Neural progenitor cell (in vitro differentiated cells): ENCODE measurements around the gene KCNK3. TPM values are rescaled to one million over a fixed set of nuclear protein-coding genes. Genes with fewer than 3 reads are reported as not detected.

Source experiments
- DNase-seq: peaks from one replicate; pipeline ENCODE4 v3.0.0-alpha.2; 2016; ENCODE audit warnings: low spot score
- H2AFZ ChIP-seq: fragments of 200-600 bp; sonication (generic); replicated peaks from 2 replicates; pipeline ENCODE4 v1.6.1; 2016; ENCODE audit warnings: antibody characterized with exemption
- H3F3A ChIP-seq: fragments of 200-600 bp; sonication (generic); 2 replicates; pipeline ENCODE4 v1.6.1; 2016; ENCODE audit warnings: antibody characterized with exemption, low read depth
- H3K27ac ChIP-seq: fragments of 200-600 bp; sonication (generic); 2 replicates; pipeline ENCODE4 v1.5.1; 2016; ENCODE audit warnings: mild to moderate bottlenecking
- H3K27me3 ChIP-seq: fragments of 200-600 bp; sonication (generic); 2 replicates; pipeline ENCODE4 v1.6.1; 2016; ENCODE audit warnings: mild to moderate bottlenecking, moderate library complexity
- H3K36me3 ChIP-seq: fragments of 200-600 bp; sonication (generic); 2 replicates; pipeline ENCODE4 v1.5.1; 2016
- H3K4me1 ChIP-seq: fragments of 200-600 bp; sonication (generic); 2 replicates; pipeline ENCODE4 v1.6.1; 2016; ENCODE audit warnings: mixed run types
- H3K4me2 ChIP-seq: fragments of 200-600 bp; sonication (generic); 2 replicates; pipeline ENCODE4 v1.6.1; 2016
- H3K4me3 ChIP-seq: fragments of 200-600 bp; sonication (generic); 2 replicates; pipeline ENCODE4 v1.5.1; 2016
- H3K79me2 ChIP-seq: fragments of 200-600 bp; sonication (generic); 2 replicates; pipeline ENCODE4 v1.6.1; 2016; ENCODE audit warnings: low read depth
- H3K9ac ChIP-seq: fragments of 200-600 bp; sonication (generic); 2 replicates; pipeline ENCODE4 v1.6.1; 2016
- H3K9me3 ChIP-seq: fragments of 200-600 bp; sonication (generic); 2 replicates; pipeline ENCODE4 v1.5.1; 2016; ENCODE audit warnings: low read depth
- H4K20me1 ChIP-seq: fragments of 200-600 bp; sonication (generic); 2 replicates; pipeline ENCODE4 v1.6.1; 2016; ENCODE audit warnings: low read depth
- H3K27ac Mint-ChIP-seq: 3 replicates; pipeline ENCODE4 v1.8.0; 2021; ENCODE audit warnings: mixed read lengths
- H3K27me3 Mint-ChIP-seq: 2 replicates; pipeline ENCODE4 v1.8.0; 2022; ENCODE audit warnings: low read depth, mild to moderate bottlenecking, inconsistent platforms, moderate library complexity, mixed read lengths; ENCODE audit not compliant: insufficient read depth
- H3K36me3 Mint-ChIP-seq: 3 replicates; pipeline ENCODE4 v1.8.0; 2021; ENCODE audit warnings: mixed read lengths
- H3K4me1 Mint-ChIP-seq: 3 replicates; pipeline ENCODE4 v1.8.0; 2021; ENCODE audit warnings: mixed read lengths
- H3K4me3 Mint-ChIP-seq: 3 replicates; pipeline ENCODE4 v1.8.0; 2021; ENCODE audit warnings: mild to moderate bottlenecking, moderate library complexity, mixed read lengths
- H3K9me3 Mint-ChIP-seq: 3 replicates; pipeline ENCODE4 v1.8.0; 2020; ENCODE audit warnings: mixed read lengths
- EZH2 ChIP-seq: fragments of 200-600 bp; sonication (generic); IDR thresholded peaks from 2 replicates; pipeline ENCODE4 v1.6.1; 2017; ENCODE audit warnings: antibody characterized with exemption, mild to moderate bottlenecking, moderate library complexity
- EZH2phosphoT487 ChIP-seq: fragments of 200-600 bp; sonication (generic); IDR thresholded peaks from 2 replicates; pipeline ENCODE4 v1.6.1; 2017; ENCODE audit warnings: antibody characterized with exemption
- small RNA-seq: library from RNA; depleted of rRNA; stranded (forward); fragments of <200 nt; gene quantifications from one replicate; pipeline ENCODE3, GENCODE V24; 2015
- total RNA-seq: library from RNA; depleted of rRNA; stranded (reverse); fragments of >200 nt; gene quantifications from 2 replicates; pipeline ENCODE4 v1.2.3, GENCODE V29; 2015; ENCODE audit warnings: low replicate concordance
- TF ChIP-seq, protein P1 (sequence below): fragments of 200-600 bp; sonication (generic); IDR thresholded peaks from 2 replicates; pipeline ENCODE4 v1.5.1; 2017; ENCODE audit warnings: antibody characterized with exemption, mild to moderate bottlenecking

Gene KCNK3
- total RNA-seq, 1 donor from 2014 or later: not detected

DNA sequence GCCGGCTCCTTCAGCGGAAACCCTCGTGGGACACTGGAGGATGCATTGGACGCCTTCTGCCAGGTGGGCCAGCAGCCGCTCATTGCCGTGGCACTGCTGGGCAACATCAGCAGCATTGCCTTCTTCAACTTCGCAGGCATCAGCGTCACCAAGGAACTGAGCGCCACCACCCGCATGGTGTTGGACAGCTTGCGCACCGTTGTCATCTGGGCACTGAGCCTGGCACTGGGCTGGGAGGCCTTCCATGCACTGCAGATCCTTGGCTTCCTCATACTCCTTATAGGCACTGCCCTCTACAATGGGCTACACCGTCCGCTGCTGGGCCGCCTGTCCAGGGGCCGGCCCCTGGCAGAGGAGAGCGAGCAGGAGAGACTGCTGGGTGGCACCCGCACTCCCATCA is 85.6 kb downstream of the KCNK3 start:
- H3K27ac Mint-ChIP-seq: no peak overlapping the region
- no peak overlapping the region for H3K4me3 Mint-ChIP-seq
- Histone ChIP-seq H3K4me3 (no peak overlapping the region), H3K4me1 (no peaks in the 10 kb centered on the region), H3K27ac (no peak overlapping the region), H3K79me2 (no peaks in the 10 kb centered on the region), H2AFZ (no peak overlapping the region), H3K9me3 (no peaks in the 10 kb centered on the region), H3K36me3 (no peaks in the 10 kb centered on the region), H4K20me1 (no peaks in the 10 kb centered on the region), H3K27me3 (no peaks in the 10 kb centered on the region), H3K4me2 (no peak overlapping the region), H3K9ac (no peak overlapping the region), H3F3A (no peaks in the 10 kb centered on the region)
- TF ChIP-seq EZH2 (no peak), EZH2phosphoT487 (no peak)
- TF ChIP-seq, protein P1, sequence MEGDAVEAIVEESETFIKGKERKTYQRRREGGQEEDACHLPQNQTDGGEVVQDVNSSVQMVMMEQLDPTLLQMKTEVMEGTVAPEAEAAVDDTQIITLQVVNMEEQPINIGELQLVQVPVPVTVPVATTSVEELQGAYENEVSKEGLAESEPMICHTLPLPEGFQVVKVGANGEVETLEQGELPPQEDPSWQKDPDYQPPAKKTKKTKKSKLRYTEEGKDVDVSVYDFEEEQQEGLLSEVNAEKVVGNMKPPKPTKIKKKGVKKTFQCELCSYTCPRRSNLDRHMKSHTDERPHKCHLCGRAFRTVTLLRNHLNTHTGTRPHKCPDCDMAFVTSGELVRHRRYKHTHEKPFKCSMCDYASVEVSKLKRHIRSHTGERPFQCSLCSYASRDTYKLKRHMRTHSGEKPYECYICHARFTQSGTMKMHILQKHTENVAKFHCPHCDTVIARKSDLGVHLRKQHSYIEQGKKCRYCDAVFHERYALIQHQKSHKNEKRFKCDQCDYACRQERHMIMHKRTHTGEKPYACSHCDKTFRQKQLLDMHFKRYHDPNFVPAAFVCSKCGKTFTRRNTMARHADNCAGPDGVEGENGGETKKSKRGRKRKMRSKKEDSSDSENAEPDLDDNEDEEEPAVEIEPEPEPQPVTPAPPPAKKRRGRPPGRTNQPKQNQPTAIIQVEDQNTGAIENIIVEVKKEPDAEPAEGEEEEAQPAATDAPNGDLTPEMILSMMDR: no peak
- H3K27me3 Mint-ChIP-seq: peaks cover 12% of the 10 kb centered on the region
- peaks cover 24% of the 10 kb centered on the region for H3K36me3 Mint-ChIP-seq
- DNase-seq: no peak
- H3K9me3 Mint-ChIP-seq: no peaks in the 10 kb centered on the region
- H3K4me1 Mint-ChIP-seq: no peaks in the 10 kb centered on the region

DNA sequence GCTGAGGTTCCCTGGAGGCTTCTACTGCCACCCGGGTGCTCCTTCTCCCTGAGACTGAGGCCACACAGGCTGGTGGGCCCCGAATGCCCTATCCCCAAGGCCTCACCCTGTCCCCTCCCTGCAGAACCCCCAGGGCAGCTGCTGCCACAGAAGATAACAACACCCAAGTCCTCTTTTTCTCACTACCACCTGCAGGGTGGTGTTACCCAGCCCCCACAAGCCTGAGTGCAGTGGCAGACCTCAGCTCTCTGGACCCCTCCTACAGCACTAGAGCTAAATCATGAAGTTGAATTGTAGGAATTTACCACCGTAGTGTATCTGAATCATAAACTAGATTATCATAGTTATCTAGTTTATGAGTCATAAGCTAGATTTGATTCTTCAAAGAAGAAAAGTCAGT is 86.0 kb downstream of the KCNK3 start:
- Histone ChIP-seq H3K9me3 (no peaks in the 10 kb centered on the region), H3K4me3 (no peak overlapping the region), H3K27me3 (no peaks in the 10 kb centered on the region), H3K9ac (no peak overlapping the region), H3K27ac (no peak overlapping the region), H3K4me1 (no peaks in the 10 kb centered on the region), H4K20me1 (no peaks in the 10 kb centered on the region), H3K79me2 (no peaks in the 10 kb centered on the region), H3F3A (no peaks in the 10 kb centered on the region), H3K4me2 (no peak overlapping the region), H2AFZ (no peak overlapping the region), H3K36me3 (no peaks in the 10 kb centered on the region)
- TF ChIP-seq, protein P1: no peak
- TF ChIP-seq EZH2 (no peak), EZH2phosphoT487 (no peak)
- Mint-ChIP-seq H3K4me1 (no peaks in the 10 kb centered on the region), H3K36me3 (peaks cover 24% of the 10 kb centered on the region), H3K27me3 (peaks cover 12% of the 10 kb centered on the region), H3K9me3 (no peaks in the 10 kb centered on the region), H3K4me3 (no peak overlapping the region), H3K27ac (peak overlapping the region; percentile 79)
- DNase-seq: no peak

DNA sequence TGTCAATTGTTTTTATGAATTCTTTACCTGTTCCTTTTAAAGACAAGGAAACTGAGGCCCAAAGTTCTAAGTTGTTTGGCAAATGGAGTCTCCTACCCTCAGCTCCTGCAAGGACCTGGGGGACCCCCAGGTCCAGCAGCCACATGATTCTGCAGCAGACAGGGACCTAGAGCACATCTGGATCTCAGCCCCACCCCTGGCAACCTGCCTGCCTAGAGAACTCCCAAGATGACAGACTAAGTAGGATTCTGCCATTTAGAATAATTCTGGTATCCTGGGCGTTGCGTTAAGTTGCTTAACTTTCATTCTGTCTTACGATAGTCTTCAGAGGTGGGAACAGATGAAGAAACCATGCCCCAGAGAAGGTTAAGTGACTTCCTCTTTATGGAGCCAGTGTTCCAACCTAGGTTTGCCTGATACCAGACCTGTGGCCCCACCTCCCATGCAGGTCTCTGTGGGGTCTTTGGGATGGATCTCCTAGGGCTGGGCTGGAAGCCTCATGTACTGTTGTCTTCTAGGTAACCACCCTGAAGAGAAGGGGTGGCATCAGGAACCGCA is 87.8 kb downstream of the KCNK3 start:
- Histone ChIP-seq H3K9me3 (no peaks in the 10 kb centered on the region), H3K4me2 (no peak overlapping the region), H3K27me3 (no peaks in the 10 kb centered on the region), H3F3A (peaks cover 2% of the 10 kb centered on the region), H3K27ac (no peak overlapping the region), H3K4me3 (no peak overlapping the region), H3K36me3 (no peaks in the 10 kb centered on the region), H3K4me1 (no peaks in the 10 kb centered on the region), H3K79me2 (no peaks in the 10 kb centered on the region), H2AFZ (no peak overlapping the region), H4K20me1 (no peaks in the 10 kb centered on the region), H3K9ac (no peak overlapping the region)
- TF ChIP-seq EZH2phosphoT487 (no peak), EZH2 (no peak)
- TF ChIP-seq, protein P1: no peak
- peaks cover 24% of the 10 kb centered on the region for H3K36me3 Mint-ChIP-seq
- H3K27me3 Mint-ChIP-seq: peaks cover 12% of the 10 kb centered on the region
- no peaks in the 10 kb centered on the region for H3K9me3 Mint-ChIP-seq
- H3K27ac Mint-ChIP-seq: no peak overlapping the region
- DNase-seq: no peak
- peaks cover 9% of the 10 kb centered on the region for H3K4me1 Mint-ChIP-seq
- H3K4me3 Mint-ChIP-seq: no peak overlapping the region

Small RNA genes within 50 kb of the gene (small RNA-seq; reads per million reads assigned to genes)
- gene AC015977.1: not detected

Other genes with a start within 250 kb of the KCNK3 start
- gene OTOF, start 214.6 kb upstream of the KCNK3 start, total RNA-seq: 0.36 and 0.84 TPM in 2 replicates
- not detected in 2 replicates for gene CIB4, start 51.4 kb upstream of the KCNK3 start, total RNA-seq
- gene SLC35F6, start 71.6 kb downstream of the KCNK3 start, total RNA-seq: 5.6 and 11.6 TPM in 2 replicates
- gene CENPA, start 93.3 kb downstream of the KCNK3 start, total RNA-seq: 42.8 and 55.0 TPM in 2 replicates
- gene DPYSL5, start 155.4 kb downstream of the KCNK3 start, total RNA-seq: 46.3 and 93.5 TPM in 2 replicates